PC-9 (cell line): Measurements from ENCODE around the gene PGRMC1. TPM values are rescaled to one million over a fixed set of nuclear protein-coding genes. Genes with fewer than 3 reads are reported as not detected.
A peak's percentile ranks its signal among the peaks of the same experiment; 100 is the strongest.

Experiments used
- BruUV-seq: library from RNA; stranded (reverse); fragments of 400-500 nt; replicated peaks from 2 replicates; lab custom pipeline; 2021; lab: Mats Ljungman, UMichigan
- CTCF ChIA-PET: fragments of 300-600 bp; sonication (Branson Sonifier 250); formaldehyde crosslinking; loops from one replicate; lab custom pipeline; 2022; ENCODE audit warnings: antibody characterized with exemption; lab: Charles Lee
- POLR2A ChIA-PET: fragments of 300-600 bp; sonication (Branson Sonifier 250); formaldehyde crosslinking; loops from one replicate; lab custom pipeline; 2022; ENCODE audit warnings: antibody characterized with exemption; ENCODE audit not compliant: unreplicated experiment; lab: Charles Lee
- DNase-seq, 2 experiments: peaks; one replicate each; pipeline versions ENCODE4 v3.0.0 to v3.0.0-alpha.2; 2015 to 2022; ENCODE audit warnings: mixed read lengths in 1 of 2
- H2AFZ ChIP-seq: fragments of 200-600 bp; sonication (generic); 2 replicates; pipeline ENCODE4 v1.8.1; 2017; ENCODE audit warnings: antibody characterized with exemption
- H3F3A ChIP-seq: fragments of 200-600 bp; sonication (generic); 2 replicates; pipeline ENCODE4 v1.8.1; 2017; ENCODE audit warnings: antibody characterized with exemption, mild to moderate bottlenecking, low read depth; ENCODE audit not compliant: insufficient read depth
- H3K27ac ChIP-seq: fragments of 200-600 bp; sonication (generic); 2 replicates; pipeline ENCODE4 v1.6.1; 2016; ENCODE audit warnings: mixed run types
- H3K27me3 ChIP-seq: fragments of 200-600 bp; sonication (generic); 2 replicates; pipeline ENCODE4 v1.6.1; 2016; ENCODE audit warnings: low read depth, mixed run types; ENCODE audit not compliant: insufficient read depth
- H3K36me3 ChIP-seq: fragments of 200-600 bp; sonication (generic); 2 replicates; pipeline ENCODE4 v1.6.1; 2016; ENCODE audit warnings: low read depth, mixed run types
- H3K4me1 ChIP-seq: fragments of 200-600 bp; sonication (generic); replicated peaks from 2 replicates; pipeline ENCODE4 v1.6.1; 2016; ENCODE audit warnings: mixed run types; ENCODE audit not compliant: insufficient read depth
- H3K4me2 ChIP-seq: fragments of 200-600 bp; sonication (generic); 2 replicates; pipeline ENCODE4 v1.6.1; 2017; ENCODE audit warnings: mixed run types
- H3K4me3 ChIP-seq: fragments of 200-600 bp; sonication (generic); 2 replicates; pipeline ENCODE4 v1.6.1; 2016; ENCODE audit warnings: mixed run types
- H3K79me2 ChIP-seq: fragments of 200-600 bp; sonication (generic); 2 replicates; pipeline ENCODE4 v1.6.1; 2017; ENCODE audit warnings: low read depth, mixed run types
- H3K9me2 ChIP-seq: fragments of 200-600 bp; sonication (generic); 2 replicates; pipeline ENCODE4 v1.8.1; 2017; ENCODE audit warnings: mild to moderate bottlenecking; ENCODE audit not compliant: insufficient read depth
- H3K9me3 ChIP-seq: fragments of 200-600 bp; sonication (generic); 2 replicates; pipeline ENCODE4 v1.8.1; 2016; ENCODE audit warnings: low read depth; ENCODE audit not compliant: insufficient read depth
- H4K20me1 ChIP-seq: fragments of 200-600 bp; sonication (generic); 2 replicates; pipeline ENCODE4 v1.8.1; 2017; ENCODE audit not compliant: insufficient read depth
- EZH2 ChIP-seq: fragments of 200-600 bp; sonication (generic); IDR thresholded peaks from 2 replicates; pipeline ENCODE4 v1.8.0; 2017; ENCODE audit warnings: antibody characterized with exemption, low read depth
- intact Hi-C: fragments of 100-400 bp; cut with micrococcal nuclease; formaldehyde crosslinking; loops from one replicate; pipeline ENCODE4 v1.10.0; 2022; ENCODE audit not compliant: unreplicated experiment
- total RNA-seq: library from RNA; stranded (reverse); gene quantifications from 2 replicates; pipeline ENCODE4 v1.2.3, GENCODE V29; 2021
- TF ChIP-seq, protein P1 (sequence below): fragments of 200-600 bp; sonication (generic); conservative IDR thresholded peaks from 2 replicates; pipeline ENCODE4 v1.6.1; 2017; ENCODE audit warnings: mixed run types, antibody characterized with exemption, mild to moderate bottlenecking, moderate library complexity

Gene PGRMC1
- total RNA-seq, 1 experiment from 2014 or later, result 204 TPM

DNA sequence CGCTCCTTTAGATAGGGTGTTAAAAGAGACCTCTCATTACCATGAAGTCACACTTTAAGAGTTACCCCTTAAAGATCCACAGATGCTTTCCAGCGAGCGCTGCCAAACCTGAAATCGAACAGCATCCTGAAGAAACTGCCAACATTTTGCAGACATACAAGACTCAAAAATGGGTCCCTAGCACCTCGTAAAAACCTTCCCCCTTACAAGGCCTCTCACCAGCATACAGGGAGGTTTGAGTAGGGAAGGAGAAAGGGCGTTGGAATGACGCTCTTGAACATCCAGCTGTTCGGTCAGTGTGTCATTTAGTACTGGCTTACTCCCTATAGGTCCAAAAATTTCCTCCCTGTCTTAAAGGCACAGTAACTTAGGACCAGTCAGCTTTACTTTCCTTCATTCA is 45.3 kb upstream of the PGRMC1 start:
- ChIA-PET POLR2A (no interaction called here), CTCF (no interaction called here)
- H3K4me1 ChIP-seq, result no peaks in the 10 kb centered on the region
- H3F3A ChIP-seq, result no peaks in the 10 kb centered on the region
- no peak overlapping the region for H2AFZ ChIP-seq
- DNase-seq, result no peak
- no peaks in the 10 kb centered on the region for H3K36me3 ChIP-seq
- no peak overlapping the region for H3K4me3 ChIP-seq
- H3K79me2 ChIP-seq, result no peaks in the 10 kb centered on the region
- TF ChIP-seq, protein P1, sequence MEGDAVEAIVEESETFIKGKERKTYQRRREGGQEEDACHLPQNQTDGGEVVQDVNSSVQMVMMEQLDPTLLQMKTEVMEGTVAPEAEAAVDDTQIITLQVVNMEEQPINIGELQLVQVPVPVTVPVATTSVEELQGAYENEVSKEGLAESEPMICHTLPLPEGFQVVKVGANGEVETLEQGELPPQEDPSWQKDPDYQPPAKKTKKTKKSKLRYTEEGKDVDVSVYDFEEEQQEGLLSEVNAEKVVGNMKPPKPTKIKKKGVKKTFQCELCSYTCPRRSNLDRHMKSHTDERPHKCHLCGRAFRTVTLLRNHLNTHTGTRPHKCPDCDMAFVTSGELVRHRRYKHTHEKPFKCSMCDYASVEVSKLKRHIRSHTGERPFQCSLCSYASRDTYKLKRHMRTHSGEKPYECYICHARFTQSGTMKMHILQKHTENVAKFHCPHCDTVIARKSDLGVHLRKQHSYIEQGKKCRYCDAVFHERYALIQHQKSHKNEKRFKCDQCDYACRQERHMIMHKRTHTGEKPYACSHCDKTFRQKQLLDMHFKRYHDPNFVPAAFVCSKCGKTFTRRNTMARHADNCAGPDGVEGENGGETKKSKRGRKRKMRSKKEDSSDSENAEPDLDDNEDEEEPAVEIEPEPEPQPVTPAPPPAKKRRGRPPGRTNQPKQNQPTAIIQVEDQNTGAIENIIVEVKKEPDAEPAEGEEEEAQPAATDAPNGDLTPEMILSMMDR, result no peak
- TF ChIP-seq EZH2, result no peak
- H3K4me2 ChIP-seq, result no peak overlapping the region
- BruUV-seq, result no TSS peak
- H3K9me3 ChIP-seq, result no peaks in the 10 kb centered on the region
- H3K9me2 ChIP-seq, result no peaks in the 10 kb centered on the region
- intact Hi-C loops, result no loop called here
- no peak overlapping the region for H3K27ac ChIP-seq
- H4K20me1 ChIP-seq, result no peaks in the 10 kb centered on the region
- H3K27me3 ChIP-seq, result peaks cover 2% of the 10 kb centered on the region; the same call in 1 of the 2 replicates

DNA sequence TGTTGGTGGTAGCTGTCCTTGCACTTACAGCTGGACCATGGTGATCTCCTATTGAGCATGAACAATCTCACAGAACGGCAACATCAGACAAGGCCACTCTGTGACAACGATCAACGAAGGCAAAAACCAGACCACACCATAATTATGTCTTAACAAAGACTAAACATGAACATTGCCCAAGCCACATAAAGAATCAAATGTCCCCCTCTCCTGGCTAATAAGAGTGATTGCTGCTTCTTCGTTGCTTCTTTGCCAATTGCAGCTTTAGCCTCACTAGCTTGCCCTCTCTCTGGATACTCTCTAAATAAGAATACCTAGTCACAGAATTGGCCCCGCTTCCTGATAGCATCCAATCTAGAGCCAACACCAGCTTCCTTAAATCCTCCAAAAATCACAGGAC is 41.5 kb upstream of the PGRMC1 start:
- no TSS peak for BruUV-seq
- Histone ChIP-seq H3K27ac (no peak overlapping the region), H4K20me1 (no peaks in the 10 kb centered on the region), H3K9me2 (no peaks in the 10 kb centered on the region), H3F3A (no peaks in the 10 kb centered on the region), H3K9me3 (no peaks in the 10 kb centered on the region), H3K4me2 (no peak overlapping the region), H3K79me2 (no peaks in the 10 kb centered on the region), H3K4me1 (no peaks in the 10 kb centered on the region), H3K36me3 (no peaks in the 10 kb centered on the region), H2AFZ (no peak overlapping the region), H3K27me3 (peaks cover 13% of the 10 kb centered on the region; the same call in 1 of the 2 replicates), H3K4me3 (no peak overlapping the region)
- intact Hi-C loops, result no loop called here
- TF ChIP-seq, protein P1, result peak; percentile 53; the same call in 1 of the 2 replicates
- TF ChIP-seq EZH2, result no peak
- CTCF ChIA-PET, result interaction anchor here (1.4 kb wide), 1 partner anchor 76 kb away, joined by 4 read pairs; no protein-coding TSS in a partner anchor
- POLR2A ChIA-PET, result no interaction called here
- no peak for DNase-seq

DNA sequence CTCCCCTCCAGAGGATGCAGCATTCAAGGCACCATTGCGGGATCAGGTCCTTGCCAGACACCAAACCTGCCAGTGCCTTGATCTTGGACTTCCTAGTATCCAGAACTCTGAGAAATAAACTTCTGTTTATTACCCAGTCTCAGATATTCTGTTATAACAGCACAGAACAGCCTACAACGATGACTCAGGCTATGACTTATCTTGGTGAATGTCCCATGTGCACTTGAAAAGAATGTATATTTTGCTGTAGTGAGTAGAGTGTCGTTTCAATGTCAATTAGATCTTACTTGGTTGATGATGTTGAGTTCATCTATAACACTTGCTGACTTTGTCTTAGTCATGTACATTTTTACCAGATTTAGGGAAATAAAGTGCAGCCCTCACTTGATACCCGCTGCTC is 34.5 kb upstream of the PGRMC1 start:
- Histone ChIP-seq H3K4me2 (no peak overlapping the region), H3K4me1 (no peaks in the 10 kb centered on the region), H3K79me2 (no peaks in the 10 kb centered on the region), H3K27me3 (peaks cover 3% of the 10 kb centered on the region; the same call in 1 of the 2 replicates), H4K20me1 (no peaks in the 10 kb centered on the region), H3K27ac (no peak overlapping the region), H3F3A (no peaks in the 10 kb centered on the region), H2AFZ (no peak overlapping the region), H3K9me3 (no peaks in the 10 kb centered on the region), H3K4me3 (no peak overlapping the region), H3K9me2 (no peaks in the 10 kb centered on the region), H3K36me3 (no peaks in the 10 kb centered on the region)
- TF ChIP-seq EZH2, result no peak
- TF ChIP-seq, protein P1, result no peak
- POLR2A ChIA-PET, result no interaction called here
- no peak for DNase-seq
- intact Hi-C loops, result no loop called here
- CTCF ChIA-PET, result no interaction called here
- BruUV-seq, result no TSS peak
